Cardiac muscle cell (in vitro differentiated cells and primary cell): ENCODE measurements around the gene BIRC2. TPM values are rescaled to one million over a fixed set of nuclear protein-coding genes. Genes with fewer than 3 reads are reported as not detected.
A peak's percentile ranks its signal among the peaks of the same experiment; 100 is the strongest.

Experiments used
- DNase-seq, 2 donors: peaks; one replicate each; pipeline versions ENCODE4 v3.0.0 to v3.0.0-alpha.2; 2010 to 2017; ENCODE audit warnings: low read depth in 1 of 2, low spot score in 1 of 2
- H3K27ac ChIP-seq: fragments of 200-600 bp; sonication (generic); 2 replicates; pipeline ENCODE4 v1.5.1; 2016
- H3K27me3 ChIP-seq: fragments of 200-600 bp; sonication (generic); 2 replicates; pipeline ENCODE4 v1.6.0; 2016; ENCODE audit warnings: control low read depth
- H3K36me3 ChIP-seq: fragments of 200-600 bp; sonication (generic); 2 replicates; pipeline ENCODE4 v1.5.1; 2016; ENCODE audit warnings: control low read depth
- H3K4me1 ChIP-seq: fragments of 200-600 bp; sonication (generic); 2 replicates; pipeline ENCODE4 v1.8.1; 2017; ENCODE audit warnings: low read depth, mild to moderate bottlenecking, mixed run types
- H3K4me3 ChIP-seq: fragments of 200-600 bp; sonication (generic); 2 replicates; pipeline ENCODE4 v1.5.1; 2016; ENCODE audit warnings: mild to moderate bottlenecking
- H3K9me3 ChIP-seq: fragments of 200-600 bp; sonication (generic); 2 replicates; pipeline ENCODE4 v1.5.1; 2017; ENCODE audit warnings: low read depth, mild to moderate bottlenecking, control low read depth
- polyA plus RNA-seq: library from polyadenylated mRNA; unstranded; fragments of >200 nt; fragmentation: Nextera tagmentation; extraction: Ambion mirVana; gene quantifications from 2 replicates; pipeline ENCODE4 v1.2.1, GENCODE V29; 2016
- total RNA-seq: library from RNA; depleted of rRNA; stranded (reverse); fragments of >200 nt; gene quantifications from 2 replicates; pipeline ENCODE4 v1.2.3, GENCODE V29; 2016
- TF ChIP-seq, protein P1 (sequence below): IDR thresholded peaks from 2 replicates; pipeline ENCODE4 v1.5.1; 2012; ENCODE audit warnings: low read depth, mild to moderate bottlenecking, low read length

Gene BIRC2
- total and polyA plus RNA-seq, 2 experiments from 2014 or later = 36.1 to 40.4 TPM

DNA sequence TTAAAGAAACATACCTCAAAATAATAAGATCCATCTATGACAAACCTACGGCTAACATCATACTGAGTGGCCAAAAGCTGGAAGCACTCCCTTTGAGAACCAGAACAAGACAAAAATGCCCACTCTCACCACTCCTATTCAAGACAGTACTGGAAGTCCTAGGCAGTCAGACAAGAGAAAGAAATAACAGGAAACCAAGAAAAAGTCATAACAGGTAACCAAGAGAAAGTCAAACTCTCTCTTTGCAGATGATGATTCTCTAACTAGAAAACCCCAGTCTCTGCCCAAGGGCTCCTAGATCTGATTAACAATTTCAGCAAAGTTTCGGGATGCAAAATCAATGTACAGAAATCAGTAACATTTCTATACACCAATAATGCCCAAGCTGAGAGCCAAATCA lies 70.0 kb downstream of the BIRC2 start:
- Histone ChIP-seq H3K9me3 (no peaks in the 10 kb centered on the region), H3K27me3 (no peaks in the 10 kb centered on the region), H3K4me1 (no peaks in the 10 kb centered on the region), H3K36me3 (no peaks in the 10 kb centered on the region), H3K27ac (no peak overlapping the region), H3K4me3 (no peak overlapping the region)
- TF ChIP-seq, protein P1, sequence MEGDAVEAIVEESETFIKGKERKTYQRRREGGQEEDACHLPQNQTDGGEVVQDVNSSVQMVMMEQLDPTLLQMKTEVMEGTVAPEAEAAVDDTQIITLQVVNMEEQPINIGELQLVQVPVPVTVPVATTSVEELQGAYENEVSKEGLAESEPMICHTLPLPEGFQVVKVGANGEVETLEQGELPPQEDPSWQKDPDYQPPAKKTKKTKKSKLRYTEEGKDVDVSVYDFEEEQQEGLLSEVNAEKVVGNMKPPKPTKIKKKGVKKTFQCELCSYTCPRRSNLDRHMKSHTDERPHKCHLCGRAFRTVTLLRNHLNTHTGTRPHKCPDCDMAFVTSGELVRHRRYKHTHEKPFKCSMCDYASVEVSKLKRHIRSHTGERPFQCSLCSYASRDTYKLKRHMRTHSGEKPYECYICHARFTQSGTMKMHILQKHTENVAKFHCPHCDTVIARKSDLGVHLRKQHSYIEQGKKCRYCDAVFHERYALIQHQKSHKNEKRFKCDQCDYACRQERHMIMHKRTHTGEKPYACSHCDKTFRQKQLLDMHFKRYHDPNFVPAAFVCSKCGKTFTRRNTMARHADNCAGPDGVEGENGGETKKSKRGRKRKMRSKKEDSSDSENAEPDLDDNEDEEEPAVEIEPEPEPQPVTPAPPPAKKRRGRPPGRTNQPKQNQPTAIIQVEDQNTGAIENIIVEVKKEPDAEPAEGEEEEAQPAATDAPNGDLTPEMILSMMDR = no peak
- no peak for DNase-seq

DNA sequence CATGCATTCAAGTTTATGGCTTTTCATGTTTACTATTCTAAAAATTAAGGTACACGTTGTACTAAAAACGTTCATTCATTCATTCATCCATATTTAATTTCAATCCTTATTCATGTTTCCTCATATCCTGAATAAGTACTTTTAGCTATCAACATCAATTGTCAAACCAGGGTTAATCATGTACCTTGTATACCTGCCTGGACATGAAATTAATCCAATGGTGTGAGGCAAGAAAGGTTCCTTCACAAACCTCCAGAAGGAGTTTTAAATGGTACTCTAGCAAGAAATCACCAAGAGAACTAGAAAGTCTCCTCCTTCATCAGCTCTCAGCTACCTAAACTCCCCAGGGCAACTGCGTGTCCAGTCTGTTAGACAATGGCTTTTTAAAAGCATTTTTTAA lies 72.2 kb downstream of the BIRC2 start:
- Histone ChIP-seq H3K4me3 (no peak overlapping the region), H3K4me1 (peaks cover 6% of the 10 kb centered on the region), H3K36me3 (no peaks in the 10 kb centered on the region), H3K27ac (no peak overlapping the region), H3K27me3 (no peaks in the 10 kb centered on the region), H3K9me3 (no peaks in the 10 kb centered on the region)
- no peak for DNase-seq
- TF ChIP-seq, protein P1 = no peak

DNA sequence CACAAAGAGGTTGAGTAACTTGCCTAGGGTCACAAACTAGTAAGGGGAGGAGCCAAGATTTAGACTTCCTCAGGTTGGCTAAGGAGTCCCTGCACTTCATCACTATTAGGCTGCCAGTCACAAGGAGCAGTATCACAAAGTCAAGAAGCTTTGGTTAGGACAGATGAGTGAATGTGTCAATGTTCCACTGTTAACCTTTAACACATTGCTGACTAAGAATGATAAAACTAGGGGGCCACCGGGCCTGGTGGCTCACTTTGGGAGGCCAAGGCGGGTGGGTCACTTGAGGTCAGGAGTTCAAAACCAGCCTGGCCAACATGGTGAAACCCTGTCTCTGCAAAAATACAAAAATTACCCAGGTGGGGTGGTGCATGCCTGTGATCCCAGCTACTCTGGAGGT lies 73.5 kb downstream of the BIRC2 start:
- Histone ChIP-seq H3K4me3 (no peak overlapping the region), H3K9me3 (no peaks in the 10 kb centered on the region), H3K27ac (no peak overlapping the region), H3K27me3 (no peaks in the 10 kb centered on the region), H3K36me3 (no peaks in the 10 kb centered on the region), H3K4me1 (peaks cover 6% of the 10 kb centered on the region)
- no peak for DNase-seq
- TF ChIP-seq, protein P1 = no peak

DNA sequence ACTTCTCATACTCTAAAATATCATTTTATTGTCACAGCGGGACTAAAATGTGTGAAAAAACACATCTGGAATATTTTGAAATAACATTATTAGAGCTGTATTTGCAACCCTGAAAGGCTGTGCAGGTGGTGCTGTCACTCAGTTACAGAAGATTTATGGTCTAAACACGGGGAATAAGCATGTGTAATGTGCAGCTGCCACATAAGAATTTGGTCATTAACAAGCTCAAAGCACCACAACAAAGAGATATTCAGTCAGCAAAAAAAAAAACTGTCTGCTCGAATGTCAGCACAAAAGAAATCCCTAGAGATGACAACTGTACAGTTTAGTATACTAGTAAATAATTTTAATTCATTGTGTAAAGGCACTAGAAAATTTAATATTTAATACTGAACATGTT lies 74.2 kb downstream of the BIRC2 start:
- no peak overlapping the region for H3K27ac ChIP-seq
- no peak overlapping the region for H3K4me3 ChIP-seq
- H3K36me3 ChIP-seq = no peaks in the 10 kb centered on the region
- H3K4me1 ChIP-seq = peaks cover 6% of the 10 kb centered on the region
- TF ChIP-seq, protein P1 = no peak
- H3K9me3 ChIP-seq = no peaks in the 10 kb centered on the region
- no peak for DNase-seq
- H3K27me3 ChIP-seq = no peaks in the 10 kb centered on the region

DNA sequence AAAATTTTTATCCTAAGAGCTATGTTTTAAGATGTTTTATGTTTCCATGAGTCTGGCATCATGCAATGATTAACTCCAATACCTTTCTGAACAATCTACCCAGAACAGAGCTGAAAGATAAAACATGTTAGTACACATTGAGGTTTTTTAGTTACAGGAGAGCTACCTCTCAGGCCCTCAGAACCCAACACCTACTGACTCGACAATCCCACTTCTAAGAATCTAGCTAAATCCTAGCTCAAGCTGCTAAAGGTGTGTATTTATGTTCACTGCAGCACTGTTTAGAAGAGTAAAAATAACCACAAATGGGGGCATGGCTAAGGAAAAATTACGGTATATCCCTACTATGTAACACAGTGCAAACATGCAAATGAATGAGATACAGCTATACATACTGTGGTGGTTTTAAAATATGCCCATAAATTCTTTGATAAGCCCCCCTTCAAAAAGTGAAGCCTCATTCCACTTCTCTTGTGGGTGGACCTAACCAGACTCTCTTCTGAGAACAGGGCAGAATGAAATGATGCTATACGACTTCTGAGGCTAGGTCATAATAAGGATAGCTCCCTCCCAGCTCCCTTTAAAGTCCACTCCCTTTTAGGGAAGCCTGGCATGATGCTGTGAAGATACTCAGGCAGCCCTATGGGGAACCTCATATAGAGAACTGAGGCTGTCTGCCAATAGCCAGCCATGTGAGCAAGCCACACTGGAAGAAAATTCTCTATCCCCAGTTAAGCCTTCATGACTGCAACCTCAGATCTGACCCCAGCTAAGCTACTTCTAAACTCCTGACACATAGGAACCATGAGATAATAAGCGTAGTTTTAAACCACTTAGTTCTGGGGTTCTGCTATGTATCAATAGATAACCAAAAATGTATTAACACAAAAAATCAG lies 76.1 kb downstream of the BIRC2 start:
- Histone ChIP-seq H3K9me3 (no peaks in the 10 kb centered on the region), H3K36me3 (no peaks in the 10 kb centered on the region), H3K27me3 (no peaks in the 10 kb centered on the region), H3K27ac (peak overlapping the region; percentile 48), H3K4me3 (no peak overlapping the region), H3K4me1 (peaks cover 6% of the 10 kb centered on the region)
- TF ChIP-seq, protein P1 = no peak
- DNase-seq = no peak
